Measurements from ENCODE around the gene TAAR1.

GRCh38 chr6:132686531-132686930 is 27.5 kb upstream of the TAAR1 start:
- no peak for TF ChIP-seq EZH2 (IDR thresholded peaks at IDR 0.05; ENCODE audit: insufficient read depth, poor library complexity, severe bottlenecking)
- TF ChIP-seq EZH2phosphoT487 (IDR thresholded peaks at IDR 0.05; ENCODE audit: insufficient read depth, low read depth), result no peak

All from GM23248 (cell line).